GM19240 (cell line): Measurements from ENCODE around the gene AP2A2.

Source experiments
- DNase-seq: peaks from one replicate; pipeline ENCODE4 v3.0.0; 2011; ENCODE audit warnings: low spot score; ENCODE audit not compliant: insufficient read length

AP2A2 gene

DNA sequence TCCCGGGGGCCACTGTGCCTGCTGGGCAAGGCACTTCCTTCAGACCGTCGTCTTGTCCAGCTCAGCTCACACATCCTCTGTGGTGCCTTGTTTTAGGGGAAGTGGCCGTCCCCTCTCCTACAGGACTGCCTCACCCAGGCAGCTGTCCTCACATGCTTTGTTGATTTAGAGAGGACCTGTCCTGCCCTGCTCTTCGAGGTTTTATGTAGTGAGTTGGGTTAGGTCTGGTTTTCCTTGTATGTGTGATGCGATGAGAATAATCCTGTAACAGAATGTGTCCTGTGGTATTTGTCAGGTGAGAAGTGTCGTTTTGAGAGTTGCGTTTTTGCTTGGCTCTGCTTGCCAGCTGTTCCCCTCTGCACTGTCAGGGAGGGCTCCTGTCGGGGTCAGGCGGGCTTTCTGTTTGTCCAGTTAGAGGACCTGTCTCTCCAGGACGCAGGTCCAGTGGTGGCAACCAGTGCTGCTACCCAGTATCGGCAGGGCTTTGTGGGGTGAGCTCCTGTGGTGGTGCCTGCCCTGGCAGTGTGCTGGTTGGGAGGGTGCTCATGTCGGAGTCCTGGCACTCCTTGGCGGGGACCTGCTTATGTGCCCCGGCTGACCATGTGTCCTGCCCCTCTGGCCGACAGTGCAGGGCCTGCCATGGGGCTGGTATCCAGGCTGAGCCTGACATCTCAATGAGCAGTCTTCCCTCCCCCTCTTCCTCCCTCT, 69.5 kb downstream of the AP2A2 start:
- DNase-seq, result no peak

DNA sequence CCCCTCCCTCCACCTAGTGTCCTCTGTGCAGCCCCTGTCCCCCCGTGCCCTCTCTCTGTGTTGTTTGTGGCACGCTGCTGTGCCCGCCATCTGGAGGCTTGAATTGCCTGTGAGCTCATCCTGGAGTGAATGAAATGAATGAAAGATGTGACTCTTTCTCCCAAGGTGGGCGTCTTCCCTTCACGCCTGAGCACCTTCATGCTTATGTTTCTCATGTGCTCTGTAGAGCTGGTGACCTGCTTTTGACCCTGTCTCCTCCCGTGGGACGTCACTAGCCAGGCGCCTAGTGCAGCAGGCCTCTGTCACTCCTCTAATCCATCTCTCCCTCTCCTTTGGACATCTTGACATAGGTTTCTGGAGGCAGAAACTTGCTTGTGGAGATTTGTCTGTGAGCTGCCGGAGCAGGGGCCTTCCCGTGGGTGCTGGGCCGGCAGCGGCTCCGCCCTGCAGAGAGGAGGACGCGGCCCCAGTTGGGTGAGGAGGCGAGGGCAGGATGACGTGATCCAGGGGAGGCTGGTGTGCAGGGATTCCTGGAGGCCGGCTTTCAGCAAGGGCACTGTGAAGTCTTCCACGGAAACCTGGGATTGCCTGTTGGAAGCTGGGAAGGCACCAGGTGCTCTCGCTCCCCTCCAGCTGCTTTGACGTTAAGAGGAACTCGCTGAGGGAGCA, 70.2 kb downstream of the AP2A2 start:
- peak; percentile 84 for DNase-seq

DNA sequence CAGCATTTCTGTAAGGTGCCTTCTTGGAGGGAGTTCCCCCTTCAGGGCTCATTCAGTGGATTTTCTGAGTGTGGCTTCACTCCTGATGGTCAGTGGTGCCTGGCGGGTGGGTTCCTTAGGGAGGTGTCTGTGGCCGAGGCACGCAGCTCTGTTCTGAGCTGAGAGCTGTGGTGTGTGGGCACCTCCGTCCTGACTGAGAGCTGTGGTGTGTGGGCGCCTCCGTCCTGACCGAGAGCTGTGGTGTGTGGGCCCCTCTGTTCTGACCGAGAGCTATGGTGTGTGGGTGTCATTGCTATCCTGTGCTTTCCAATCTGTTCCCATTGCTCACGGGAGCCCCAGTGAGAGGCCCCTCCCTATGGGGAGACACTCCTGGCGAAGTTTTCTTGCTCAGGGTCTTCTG, 71.0 kb downstream of the AP2A2 start:
- peak; percentile 32 for DNase-seq

DNA sequence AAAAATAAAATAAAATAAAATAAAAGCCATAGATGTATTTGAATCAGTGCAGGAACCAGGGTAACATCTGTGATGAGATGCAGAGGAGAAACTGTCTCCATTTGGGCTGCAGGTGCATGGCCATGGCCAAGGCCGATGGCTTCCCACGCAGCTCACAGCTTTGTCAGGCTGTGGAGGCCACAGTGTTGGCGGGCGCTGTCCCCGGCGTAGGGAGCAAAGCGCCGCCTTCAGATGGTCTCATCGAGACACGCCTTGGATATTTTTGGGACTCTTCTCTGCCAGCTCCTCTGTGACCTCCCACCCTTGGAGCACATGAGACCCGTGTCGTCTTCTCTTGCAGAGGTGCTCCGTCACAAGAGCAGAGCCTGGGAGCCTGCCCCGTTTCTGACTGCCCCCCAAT, 72.2 kb downstream of the AP2A2 start:
- DNase-seq, result no peak

DNA sequence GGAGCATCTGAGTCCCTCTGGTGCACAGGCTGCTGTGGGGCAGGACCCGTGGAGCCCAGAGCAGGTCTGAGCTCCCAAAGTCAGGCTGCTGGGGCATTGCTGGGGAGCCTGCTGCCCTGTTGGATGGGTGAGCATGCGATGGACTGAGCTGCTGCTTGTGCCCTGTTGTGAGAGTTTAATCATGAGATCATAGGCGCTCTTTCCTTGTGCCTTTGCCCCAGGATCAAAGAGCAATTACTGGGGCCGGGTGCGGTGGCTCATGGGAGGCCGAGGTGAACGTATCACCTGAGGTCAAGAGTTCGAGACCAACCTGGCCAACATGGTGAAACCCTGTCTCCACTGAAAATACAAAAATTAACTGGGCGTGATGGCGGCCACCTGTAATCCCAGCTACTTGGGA, 73.3 kb downstream of the AP2A2 start:
- DNase-seq, result no peak

DNA sequence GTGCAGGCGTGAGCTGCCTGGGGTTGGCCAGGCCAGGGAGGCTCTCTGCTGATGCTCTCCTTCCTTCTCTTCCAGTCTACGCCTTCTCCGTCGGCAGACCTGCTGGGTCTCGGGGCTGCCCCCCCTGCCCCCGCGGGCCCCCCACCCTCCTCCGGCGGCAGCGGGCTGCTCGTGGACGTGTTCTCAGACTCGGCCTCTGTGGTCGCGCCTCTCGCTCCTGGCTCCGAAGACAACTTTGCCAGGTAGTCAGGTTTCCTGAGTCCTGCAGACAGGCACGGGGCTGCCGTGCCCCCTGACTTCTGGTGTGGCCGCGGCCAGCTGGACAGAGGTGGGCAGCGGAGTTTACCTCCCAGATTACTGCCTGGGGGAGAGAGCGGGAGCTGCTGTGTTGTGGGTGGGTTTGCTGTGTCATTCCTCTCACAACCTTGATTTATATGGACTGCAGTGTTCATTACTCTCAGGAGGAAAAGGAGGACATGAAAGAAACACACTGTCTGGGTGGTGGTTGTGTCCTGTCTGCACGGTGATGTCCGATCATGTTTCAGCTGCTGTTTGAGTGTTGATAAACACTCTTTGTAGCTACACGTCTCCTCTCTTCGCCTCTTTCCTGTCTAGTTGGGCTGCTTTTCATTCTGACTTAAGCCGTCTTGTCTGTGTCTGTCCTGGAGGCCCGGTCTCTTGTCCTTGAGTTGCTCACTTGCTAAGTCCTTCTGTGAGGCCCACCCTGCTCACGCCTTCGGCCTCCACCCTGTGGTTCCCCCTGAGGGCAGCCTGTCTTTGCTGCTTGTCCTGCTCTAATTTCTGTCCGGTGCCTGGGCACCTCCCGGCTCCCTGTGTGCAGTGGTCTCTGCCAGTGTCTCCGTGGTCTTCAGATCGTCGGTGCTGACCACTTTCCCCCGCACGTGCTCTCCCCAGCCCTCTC, 74.9 kb downstream of the AP2A2 start:
- DNase-seq, result no peak

DNA sequence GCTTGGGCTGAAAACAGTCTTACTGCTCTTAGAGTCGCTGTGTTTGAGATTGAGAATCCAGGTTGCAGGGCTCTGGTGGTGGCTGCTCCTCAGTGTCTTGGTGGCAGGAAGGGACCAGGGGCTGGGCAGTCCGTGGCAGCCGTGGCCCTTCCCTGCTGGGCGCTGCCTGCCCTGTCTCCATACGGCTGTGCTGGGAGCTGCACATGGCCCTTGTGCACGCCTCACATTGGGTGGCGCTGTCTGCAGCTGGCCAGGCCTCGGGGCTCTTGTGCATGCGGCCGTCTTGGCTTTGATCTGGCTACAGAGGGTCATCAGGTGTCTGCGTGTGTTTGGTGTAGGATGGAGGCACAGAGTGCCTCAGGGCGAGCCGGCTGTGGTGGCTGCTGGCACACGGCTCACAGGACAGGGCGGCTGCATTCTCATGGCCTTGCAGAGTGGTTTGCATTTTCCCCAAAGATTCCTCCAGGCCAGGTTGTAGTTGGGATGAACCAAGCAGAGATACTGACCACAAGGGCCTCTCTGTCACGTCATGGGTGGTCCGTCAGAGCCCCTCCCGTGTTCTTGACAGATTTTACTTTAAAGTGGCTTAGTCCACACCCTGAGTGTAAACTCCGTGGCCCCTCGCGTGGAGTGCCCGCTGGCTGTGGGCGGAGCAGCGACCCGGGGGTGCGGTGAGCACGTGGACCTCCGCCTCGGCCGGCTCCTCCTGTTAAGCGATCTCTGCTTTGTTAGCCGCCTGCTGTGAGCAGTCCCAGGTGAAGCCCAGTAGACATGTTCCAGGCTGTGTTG, 76.1 kb downstream of the AP2A2 start:
- DNase-seq, result no peak

DNA sequence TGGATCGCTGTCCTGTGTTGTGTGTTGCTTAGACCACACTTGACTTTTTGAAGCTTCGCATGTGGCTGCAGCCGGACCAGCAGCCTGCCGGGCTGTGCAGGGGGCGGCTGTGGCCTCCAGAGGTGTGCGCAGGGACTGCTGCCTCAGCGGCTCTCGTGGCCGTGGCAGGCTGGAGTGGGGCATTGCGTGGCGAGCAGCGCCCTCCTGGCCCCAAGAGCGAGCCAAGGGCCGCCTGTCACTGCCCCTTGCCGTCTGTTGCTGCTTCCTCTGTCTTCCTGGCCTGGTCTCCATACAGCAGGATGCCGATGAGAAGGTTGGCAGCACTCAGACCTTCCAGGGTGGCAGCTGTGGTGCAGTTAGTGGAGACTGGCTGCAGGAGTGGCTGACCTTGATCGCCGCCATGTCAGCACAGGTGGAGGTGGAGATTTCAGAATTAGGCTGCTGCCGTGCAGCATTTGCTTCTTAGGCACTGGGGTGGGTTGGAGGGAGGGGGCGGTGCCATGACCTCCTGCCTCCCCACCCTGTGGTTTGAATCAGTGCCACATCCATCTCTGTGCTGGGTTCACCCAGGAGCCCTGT, 76.8 kb downstream of the AP2A2 start:
- DNase-seq, result no peak

DNA sequence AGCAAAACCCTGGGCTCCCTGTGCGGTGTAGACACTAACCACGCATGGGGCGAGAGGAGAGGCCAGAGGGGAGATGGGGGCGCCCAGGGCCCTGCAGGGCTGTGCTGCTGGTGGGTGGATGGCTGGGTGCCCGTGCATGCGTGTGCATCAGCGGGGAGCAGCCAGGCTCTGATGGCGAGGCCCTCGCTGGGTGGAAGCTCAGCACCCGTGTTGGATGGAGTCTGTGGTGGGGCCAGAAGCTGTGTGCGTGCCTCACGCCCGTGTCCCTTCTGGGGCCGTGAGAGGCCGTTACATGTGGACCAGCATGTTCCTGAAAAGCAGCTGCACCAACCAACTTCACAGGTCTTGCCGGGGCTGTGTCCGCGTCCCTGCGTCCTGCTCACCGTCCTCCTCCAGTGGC, 77.5 kb downstream of the AP2A2 start:
- DNase-seq, result no peak

DNA sequence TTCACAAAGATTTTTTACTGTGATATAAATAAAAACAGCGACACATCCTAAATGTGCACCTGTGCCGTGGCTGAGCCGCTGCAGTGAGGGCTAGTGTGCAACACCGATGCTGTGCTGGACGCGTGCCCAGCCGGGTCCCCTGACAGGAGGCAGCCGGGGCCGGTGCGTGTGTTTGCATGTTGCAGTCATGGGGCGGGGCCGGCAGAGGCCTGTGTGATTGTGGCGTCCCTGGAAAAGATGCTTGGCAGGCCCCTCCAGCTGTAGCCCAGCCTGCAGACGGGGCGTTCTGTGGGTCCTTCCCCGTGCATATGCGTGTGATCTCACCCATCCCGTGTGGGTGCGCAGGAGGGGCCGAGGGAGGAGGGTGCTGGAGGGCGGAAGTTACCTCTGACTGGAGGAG, 80.3 kb downstream of the AP2A2 start:
- DNase-seq, result no peak

DNA sequence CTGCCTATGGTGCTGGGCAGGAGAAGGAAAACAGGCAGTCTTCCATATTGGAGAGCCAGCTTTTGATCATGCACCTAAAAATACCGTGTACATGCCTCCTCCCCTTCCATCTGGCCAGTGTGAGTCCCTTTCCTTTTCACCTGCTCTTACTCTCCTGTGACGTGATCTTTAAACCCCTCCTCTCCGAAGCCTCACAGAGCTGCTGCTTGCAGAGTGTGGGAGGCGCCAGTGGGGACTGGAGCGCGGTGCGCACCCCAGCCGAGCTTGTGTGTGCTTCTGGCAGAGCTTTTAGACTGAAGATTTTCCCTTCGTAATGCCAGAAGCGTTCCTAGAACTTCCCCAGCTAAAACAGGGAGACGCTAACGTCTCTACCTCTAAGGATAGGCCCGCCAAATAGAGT, 81.1 kb downstream of the AP2A2 start:
- no peak for DNase-seq

DNA sequence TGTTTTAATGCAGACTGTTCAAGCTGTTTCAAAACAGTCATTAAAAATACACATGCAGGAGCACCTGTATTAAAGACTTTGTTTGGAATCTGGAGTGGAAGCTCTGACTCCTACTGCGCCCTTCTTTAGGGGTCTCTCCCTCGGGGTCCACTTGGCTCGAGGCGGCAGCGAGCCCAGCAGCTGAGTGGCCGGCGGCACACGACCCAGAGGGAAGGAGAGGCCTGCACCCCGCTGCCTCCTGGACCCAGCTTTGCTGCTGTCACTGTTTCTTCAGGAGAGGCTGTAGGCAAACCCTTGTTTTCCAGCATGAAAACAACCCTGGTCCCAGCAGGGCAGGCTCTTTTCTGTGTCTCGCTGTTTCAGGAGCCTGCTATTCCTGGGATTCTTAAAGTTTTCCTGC, 81.6 kb downstream of the AP2A2 start:
- no peak for DNase-seq

DNA sequence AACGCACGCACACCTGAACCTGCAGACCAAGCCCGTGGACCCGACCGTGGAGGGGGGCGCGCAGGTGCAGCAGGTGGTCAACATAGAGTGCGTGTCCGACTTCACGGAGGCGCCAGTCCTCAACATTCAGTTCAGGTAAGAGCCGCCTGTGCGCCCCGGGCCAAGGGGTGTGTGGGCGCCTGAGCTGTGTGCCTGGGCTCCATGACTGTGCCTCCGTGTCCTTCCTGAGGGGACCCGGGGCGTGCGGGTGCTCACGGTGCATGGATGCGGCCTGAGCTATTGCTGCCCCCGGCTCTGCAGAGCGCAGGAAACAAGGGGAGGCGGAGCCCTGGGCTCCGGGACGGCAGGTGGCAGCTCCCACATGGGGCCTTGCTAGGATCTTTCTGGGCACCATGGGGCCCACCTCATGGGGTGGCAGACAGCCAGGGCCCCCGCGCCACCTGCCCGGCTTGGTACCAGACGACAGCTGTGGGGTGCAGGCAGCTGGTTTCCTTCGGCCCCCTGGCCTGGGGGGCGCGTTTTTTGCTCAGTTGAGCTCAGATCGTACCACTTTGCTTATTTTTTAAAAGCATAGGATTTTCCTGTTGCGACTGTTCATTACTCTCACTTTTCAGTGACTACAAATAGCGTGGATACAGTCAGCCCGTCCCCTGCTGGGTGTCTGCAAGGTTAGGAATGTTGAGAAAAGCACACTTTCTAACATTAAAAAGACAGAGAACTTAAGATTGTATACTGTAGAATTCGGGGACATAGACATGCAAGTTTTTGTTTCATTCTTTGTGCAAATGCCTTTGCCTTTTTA, 82.5 kb downstream of the AP2A2 start:
- DNase-seq, result no peak

DNA sequence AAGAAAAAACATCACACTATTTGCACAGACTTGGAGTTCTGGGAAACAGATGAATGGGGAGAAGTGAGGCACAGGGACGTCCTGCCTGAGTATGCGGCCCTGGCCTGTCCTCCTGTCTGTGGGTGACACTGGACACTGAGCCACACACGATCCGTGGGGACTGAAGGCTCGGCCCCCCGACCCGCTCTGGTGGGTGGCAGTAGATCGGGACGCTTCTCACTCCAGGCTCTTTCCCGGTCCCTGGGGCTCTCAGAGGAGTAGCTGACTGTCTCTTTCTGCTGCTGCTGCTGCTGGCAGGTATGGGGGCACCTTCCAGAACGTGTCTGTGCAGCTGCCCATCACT, 83.1 kb downstream of the AP2A2 start:
- no peak for DNase-seq

DNA sequence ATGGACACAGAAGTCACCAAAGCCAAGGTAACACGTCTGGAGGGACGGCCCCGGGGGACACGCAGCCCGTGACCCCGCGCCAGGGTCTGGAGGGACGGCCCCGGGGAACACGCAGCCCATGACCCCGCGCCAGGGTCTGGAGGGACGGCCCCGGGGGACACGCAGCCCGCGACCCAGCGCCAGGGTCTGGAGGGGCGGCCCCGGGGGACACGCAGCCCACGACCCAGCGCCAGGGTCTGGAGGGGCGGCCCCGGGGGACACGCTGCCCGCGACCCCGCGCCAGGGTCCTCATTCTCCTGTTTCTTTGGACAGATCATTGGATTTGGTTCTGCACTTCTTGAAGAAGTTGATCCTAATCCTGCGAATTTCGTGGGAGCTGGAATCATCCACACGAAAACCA, 83.7 kb downstream of the AP2A2 start:
- DNase-seq, result no peak

DNA sequence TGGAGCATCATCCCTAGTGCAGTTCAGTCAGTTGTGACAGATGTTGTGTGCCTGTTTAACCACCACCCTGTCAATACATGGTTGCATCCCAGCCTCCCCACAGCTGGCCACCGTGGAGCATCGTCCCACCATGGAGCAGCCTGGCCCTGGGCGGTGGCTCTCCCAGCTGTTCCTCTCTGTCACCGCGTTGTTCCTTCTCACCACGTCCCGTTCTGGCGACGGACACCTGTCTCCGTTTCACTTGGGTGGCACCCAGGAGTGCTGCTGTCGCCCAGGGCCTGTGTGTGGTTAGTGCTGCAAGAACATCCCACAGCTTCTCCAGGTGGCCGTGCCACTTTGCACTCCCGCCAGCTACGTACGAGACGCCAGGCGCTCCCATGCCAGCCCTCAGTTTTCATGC, 84.3 kb downstream of the AP2A2 start:
- no peak for DNase-seq

DNA sequence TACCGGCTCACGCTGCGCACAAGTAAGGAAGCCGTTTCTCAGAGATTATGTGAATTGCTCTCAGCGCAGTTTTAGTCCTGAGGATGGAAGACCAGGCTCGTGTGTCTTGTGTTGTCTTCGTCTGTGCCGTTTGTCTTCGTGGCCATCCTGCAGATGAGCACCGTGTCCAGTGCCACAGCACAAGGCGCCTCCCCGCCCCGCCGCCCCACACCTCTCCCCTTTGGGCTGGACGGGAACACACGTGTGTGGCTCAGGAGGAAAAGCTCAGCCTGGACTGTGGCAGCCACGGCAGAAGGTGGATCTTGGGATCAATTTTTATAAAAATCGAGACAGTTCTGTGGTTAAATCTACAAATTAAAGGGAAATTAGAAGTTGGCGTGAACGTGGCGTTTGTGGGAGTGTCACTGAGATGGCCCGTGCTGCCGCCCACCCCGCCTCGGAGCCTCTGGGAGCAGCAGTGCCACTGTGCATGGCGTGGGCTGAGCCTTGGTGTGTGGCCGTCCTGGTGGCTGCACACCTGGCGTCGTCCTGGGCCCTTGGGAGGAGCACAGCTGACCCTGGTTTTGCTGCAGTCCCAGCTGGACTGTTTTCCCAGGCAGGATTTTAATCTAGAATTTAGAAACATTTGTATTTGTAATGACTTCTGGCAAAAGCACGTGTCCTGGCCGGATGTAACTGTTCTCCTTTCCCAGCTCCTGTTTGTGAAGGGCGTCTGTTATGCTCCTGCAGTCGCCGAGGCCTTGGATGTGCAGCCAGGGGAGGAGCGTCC, 85.1 kb downstream of the AP2A2 start:
- DNase-seq, result no peak

DNA sequence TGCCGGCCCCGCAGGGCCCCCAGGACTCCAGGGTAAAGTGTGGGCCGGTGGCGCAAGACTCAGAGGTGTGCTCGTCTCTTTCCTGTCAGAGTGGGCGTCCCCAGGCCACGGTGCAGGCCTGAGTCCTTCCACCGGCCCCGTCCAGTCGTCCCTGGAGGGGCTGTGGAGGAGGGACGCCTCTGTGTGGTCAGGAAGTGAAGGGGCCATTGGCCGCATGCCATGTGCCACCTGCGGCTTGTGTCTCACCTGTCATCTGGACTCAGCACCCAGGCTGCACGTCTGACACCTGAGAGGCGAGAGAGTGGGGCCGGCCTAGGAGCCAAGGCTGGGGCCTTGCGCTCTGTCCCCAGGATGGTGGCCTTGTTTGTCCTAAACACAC, 85.6 kb downstream of the AP2A2 start:
- DNase-seq, result no peak

DNA sequence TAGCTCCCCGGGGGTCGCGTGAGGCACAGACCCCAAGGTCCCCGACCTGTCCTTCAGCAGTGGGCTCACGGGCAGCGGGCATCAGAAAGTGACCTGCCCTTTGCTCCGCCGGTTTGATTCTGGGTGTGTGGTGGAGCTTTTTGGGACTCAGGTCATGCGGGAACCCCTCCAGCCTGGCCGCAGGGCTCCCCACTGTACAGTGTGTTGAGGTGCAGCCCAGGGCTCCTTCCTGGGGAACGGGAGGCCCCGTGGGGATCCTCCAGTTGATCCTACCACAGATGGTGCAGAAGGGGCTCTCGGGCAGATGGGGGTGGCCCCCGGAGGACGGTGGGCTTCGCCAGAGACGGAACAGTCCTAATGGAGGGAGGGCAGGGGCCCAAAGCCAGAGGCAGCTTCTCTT, 86.6 kb downstream of the AP2A2 start:
- no peak for DNase-seq
